WTC11 (cell line): ENCODE results near the gene EIF3A. TPM values are rescaled to one million over a fixed set of nuclear protein-coding genes. Genes with fewer than 3 reads are reported as not detected.
A peak's percentile ranks its signal among the peaks of the same experiment; 100 is the strongest.

ENCODE experiments used
- ATAC-seq: fragments of 200-7000 bp; cut with Tn5 transposase; 2 replicates; pipeline ENCODE4 v1.10.0; 2021; ENCODE audit warnings: mild to moderate bottlenecking, moderate library complexity
- CTCF ChIA-PET: fragments of 300-600 bp; sonication (Branson Sonifier 250); formaldehyde crosslinking; loops from one replicate; lab custom pipeline; 2021; ENCODE audit warnings: antibody characterized with exemption; lab: Charles Lee
- POLR2A ChIA-PET: fragments of 350-600 bp; sonication (Branson Sonifier 250); formaldehyde crosslinking; loops from one replicate; lab custom pipeline; 2021; ENCODE audit warnings: antibody characterized with exemption; lab: Charles Lee
- DNase-seq: peaks from one replicate; pipeline ENCODE4 v3.0.0; 2021; ENCODE audit warnings: low spot score
- H3K27ac Mint-ChIP-seq: 2 replicates; pipeline ENCODE4 v1.8.0; 2021; ENCODE audit warnings: mixed read lengths
- H3K27me3 Mint-ChIP-seq: 2 replicates; pipeline ENCODE4 v1.8.0; 2021; ENCODE audit warnings: low read depth, mild to moderate bottlenecking, moderate library complexity, mixed read lengths
- H3K36me3 Mint-ChIP-seq: 2 replicates; pipeline ENCODE4 v1.8.0; 2021; ENCODE audit warnings: mixed read lengths
- H3K4me1 Mint-ChIP-seq: 2 replicates; pipeline ENCODE4 v1.8.0; 2022; ENCODE audit warnings: mixed read lengths
- H3K4me3 Mint-ChIP-seq: 2 replicates; pipeline ENCODE4 v1.8.0; 2021; ENCODE audit warnings: mild to moderate bottlenecking, moderate library complexity, mixed read lengths
- H3K9me3 Mint-ChIP-seq: 2 replicates; pipeline ENCODE4 v1.8.0; 2021; ENCODE audit warnings: mixed read lengths
- AR ChIP-seq: fragments of 250-450 bp; sonication (Bioruptor Pico); IDR thresholded peaks from 2 replicates; pipeline ENCODE4 v1.9.0; 2021; ENCODE audit warnings: mild to moderate bottlenecking
- CREB1 ChIP-seq: sonication (generic); formaldehyde crosslinking; IDR thresholded peaks from 2 replicates; pipeline ENCODE4 v1.8.0; 2023; ENCODE audit warnings: mild to moderate bottlenecking, missing genetic modification reagents
- EMX1 ChIP-seq: fragments of 250-450 bp; sonication (Bioruptor Pico); IDR thresholded peaks from 2 replicates; pipeline ENCODE4 v1.8.0; 2021; ENCODE audit warnings: mild to moderate bottlenecking
- ETV6 ChIP-seq: sonication (generic); formaldehyde crosslinking; IDR thresholded peaks from 2 replicates; pipeline ENCODE4 v1.8.1; 2022; ENCODE audit warnings: mild to moderate bottlenecking, missing genetic modification reagents
- FOXP1 ChIP-seq: sonication (generic); formaldehyde crosslinking; IDR thresholded peaks from 2 replicates; pipeline ENCODE4 v1.8.0; 2022; ENCODE audit warnings: missing genetic modification reagents, mild to moderate bottlenecking, moderate library complexity, borderline replicate concordance
- GTF2I ChIP-seq: fragments of 250-450 bp; sonication (Bioruptor Pico); conservative IDR thresholded peaks from 2 replicates; pipeline ENCODE4 v1.4.0; 2021; ENCODE audit warnings: mild to moderate bottlenecking
- IRF1 ChIP-seq: sonication (generic); formaldehyde crosslinking; IDR thresholded peaks from 2 replicates; pipeline ENCODE4 v1.8.0; 2023; ENCODE audit warnings: missing genetic modification reagents
- KAT7 ChIP-seq: sonication (generic); formaldehyde crosslinking; IDR thresholded peaks from 2 replicates; pipeline ENCODE4 v1.8.1; 2023; ENCODE audit warnings: missing genetic modification reagents, mild to moderate bottlenecking, borderline replicate concordance
- NFE2L1 ChIP-seq: sonication (generic); formaldehyde crosslinking; IDR thresholded peaks from 2 replicates; pipeline ENCODE4 v1.8.1; 2023; ENCODE audit warnings: missing genetic modification reagents
- OVOL2 ChIP-seq: fragments of 250-450 bp; sonication (Bioruptor Pico); IDR thresholded peaks from 2 replicates; pipeline ENCODE4 v1.9.0; 2021; ENCODE audit warnings: mild to moderate bottlenecking, borderline replicate concordance
- PRRX2 ChIP-seq: fragments of 250-450 bp; sonication (Bioruptor Pico); IDR thresholded peaks from 2 replicates; pipeline ENCODE4 v1.8.0; 2021; ENCODE audit warnings: mild to moderate bottlenecking
- SOX15 ChIP-seq: fragments of 250-450 bp; sonication (Bioruptor Pico); IDR thresholded peaks from 2 replicates; pipeline ENCODE4 v1.9.0; 2021; ENCODE audit warnings: mild to moderate bottlenecking
- ZNF671 ChIP-seq: fragments of 250-450 bp; sonication (Bioruptor Pico); IDR thresholded peaks from 2 replicates; pipeline ENCODE4 v1.8.0; 2021; ENCODE audit warnings: mild to moderate bottlenecking
- total RNA-seq: library from RNA; stranded (reverse); gene quantifications from 3 replicates; pipeline ENCODE4 v1.2.3, GENCODE V29; 2021
- TF ChIP-seq, protein P1 (sequence below): fragments of 250-450 bp; sonication (Bioruptor Pico); IDR thresholded peaks from 2 replicates; pipeline ENCODE4 v1.9.0; 2021; ENCODE audit warnings: mild to moderate bottlenecking, borderline replicate concordance

The EIF3A gene
- total RNA-seq, 1 experiment from 2014 or later, result 213 TPM

DNA sequence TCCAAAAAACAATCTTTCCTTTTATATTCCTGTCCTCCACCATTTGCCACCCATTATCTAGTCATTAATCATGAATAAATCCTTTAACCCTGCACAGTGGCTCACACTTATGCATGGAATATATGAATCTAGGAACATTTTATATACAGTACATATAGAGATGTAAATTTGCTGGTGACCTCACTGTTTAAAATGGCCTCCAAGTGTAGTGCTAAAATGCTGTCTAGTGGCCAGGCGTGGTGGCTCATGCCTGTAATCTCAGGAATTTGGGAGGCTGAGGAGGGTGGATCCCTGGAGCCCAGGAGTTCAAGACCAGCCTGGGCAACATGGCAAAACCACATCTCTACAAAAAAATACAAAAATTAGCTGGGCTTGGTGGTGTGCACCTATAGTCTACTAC lies 41.5 kb downstream of the EIF3A start:
- TF ChIP-seq ETV6 (CRISPR knock-in tag) (no peak), ZNF671 (CRISPR knock-in tag) (no peak), GTF2I (CRISPR knock-in tag) (no peak), OVOL2 (CRISPR knock-in tag) (no peak), SOX15 (CRISPR knock-in tag) (no peak), AR (CRISPR knock-in tag) (no peak), KAT7 (no peak), EMX1 (CRISPR knock-in tag) (no peak), IRF1 (CRISPR knock-in tag) (no peak), PRRX2 (no peak), FOXP1 (CRISPR knock-in tag) (no peak), CREB1 (CRISPR knock-in tag) (no peak)
- TF ChIP-seq, protein P1, sequence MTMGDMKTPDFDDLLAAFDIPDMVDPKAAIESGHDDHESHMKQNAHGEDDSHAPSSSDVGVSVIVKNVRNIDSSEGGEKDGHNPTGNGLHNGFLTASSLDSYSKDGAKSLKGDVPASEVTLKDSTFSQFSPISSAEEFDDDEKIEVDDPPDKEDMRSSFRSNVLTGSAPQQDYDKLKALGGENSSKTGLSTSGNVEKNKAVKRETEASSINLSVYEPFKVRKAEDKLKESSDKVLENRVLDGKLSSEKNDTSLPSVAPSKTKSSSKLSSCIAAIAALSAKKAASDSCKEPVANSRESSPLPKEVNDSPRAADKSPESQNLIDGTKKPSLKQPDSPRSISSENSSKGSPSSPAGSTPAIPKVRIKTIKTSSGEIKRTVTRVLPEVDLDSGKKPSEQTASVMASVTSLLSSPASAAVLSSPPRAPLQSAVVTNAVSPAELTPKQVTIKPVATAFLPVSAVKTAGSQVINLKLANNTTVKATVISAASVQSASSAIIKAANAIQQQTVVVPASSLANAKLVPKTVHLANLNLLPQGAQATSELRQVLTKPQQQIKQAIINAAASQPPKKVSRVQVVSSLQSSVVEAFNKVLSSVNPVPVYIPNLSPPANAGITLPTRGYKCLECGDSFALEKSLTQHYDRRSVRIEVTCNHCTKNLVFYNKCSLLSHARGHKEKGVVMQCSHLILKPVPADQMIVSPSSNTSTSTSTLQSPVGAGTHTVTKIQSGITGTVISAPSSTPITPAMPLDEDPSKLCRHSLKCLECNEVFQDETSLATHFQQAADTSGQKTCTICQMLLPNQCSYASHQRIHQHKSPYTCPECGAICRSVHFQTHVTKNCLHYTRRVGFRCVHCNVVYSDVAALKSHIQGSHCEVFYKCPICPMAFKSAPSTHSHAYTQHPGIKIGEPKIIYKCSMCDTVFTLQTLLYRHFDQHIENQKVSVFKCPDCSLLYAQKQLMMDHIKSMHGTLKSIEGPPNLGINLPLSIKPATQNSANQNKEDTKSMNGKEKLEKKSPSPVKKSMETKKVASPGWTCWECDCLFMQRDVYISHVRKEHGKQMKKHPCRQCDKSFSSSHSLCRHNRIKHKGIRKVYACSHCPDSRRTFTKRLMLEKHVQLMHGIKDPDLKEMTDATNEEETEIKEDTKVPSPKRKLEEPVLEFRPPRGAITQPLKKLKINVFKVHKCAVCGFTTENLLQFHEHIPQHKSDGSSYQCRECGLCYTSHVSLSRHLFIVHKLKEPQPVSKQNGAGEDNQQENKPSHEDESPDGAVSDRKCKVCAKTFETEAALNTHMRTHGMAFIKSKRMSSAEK (CRISPR knock-in tag), result no peak
- H3K27me3 Mint-ChIP-seq, result no peaks in the 10 kb centered on the region
- DNase-seq, result no peak
- peaks cover 85% of the 10 kb centered on the region for H3K36me3 Mint-ChIP-seq
- H3K4me1 Mint-ChIP-seq, result peaks cover 3% of the 10 kb centered on the region
- no peak overlapping the region for H3K4me3 Mint-ChIP-seq
- ChIA-PET POLR2A (no interaction called here), CTCF (interaction anchor here (0.5 kb wide), 1 partner anchor 99 kb away, joined by 3 read pairs; no protein-coding TSS in a partner anchor)
- H3K27ac Mint-ChIP-seq, result 0 out of 2 replicates have a peak overlapping the region, but pooled peaks have one; percentile 14
- no peaks in the 10 kb centered on the region for H3K9me3 Mint-ChIP-seq
- no peak for ATAC-seq

DNA sequence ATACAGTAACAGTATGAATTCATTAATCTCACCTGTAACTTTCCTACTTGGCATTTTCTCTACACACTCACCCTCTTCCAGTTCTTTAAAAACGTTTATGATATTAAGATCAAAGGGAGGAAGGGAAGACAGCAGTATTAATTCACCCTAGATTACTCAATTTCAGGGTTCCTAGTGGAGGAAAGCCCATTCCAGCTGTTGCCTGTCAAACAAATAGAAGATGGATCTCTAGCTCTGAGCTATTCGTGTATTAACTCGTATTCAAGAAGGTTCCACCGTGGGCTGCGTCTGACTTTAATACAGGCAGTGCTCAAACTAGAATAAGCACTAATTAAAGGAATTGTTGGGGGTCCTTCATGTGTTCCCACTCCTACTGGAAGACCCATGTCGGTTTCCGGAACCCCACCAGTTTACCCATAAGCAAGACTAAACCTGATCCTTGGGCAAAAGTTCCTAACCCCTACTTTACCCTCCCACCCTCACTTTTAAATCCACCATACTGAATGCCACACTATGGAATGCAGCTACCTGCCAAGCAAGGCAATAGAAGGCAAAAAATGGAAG lies 49.0 kb downstream of the EIF3A start:
- ChIA-PET POLR2A (no interaction called here), CTCF (interaction anchor here (0.6 to 1.3 kb wide), 3 partner anchors 10 to 111 kb away, joined by 3 to 5 read pairs (median 3); no protein-coding TSS in a partner anchor)
- Mint-ChIP-seq H3K4me3 (peak overlapping the region; percentile 68), H3K27ac (peak overlapping the region; percentile 80; the same call in 1 of the 2 replicates), H3K27me3 (peaks cover 6% of the 10 kb centered on the region), H3K9me3 (no peaks in the 10 kb centered on the region), H3K36me3 (peaks cover 21% of the 10 kb centered on the region), H3K4me1 (peaks cover 23% of the 10 kb centered on the region)
- no peak for TF ChIP-seq NFE2L1
- 0 out of 2 replicates have a peak, but pooled peaks have one; percentile 20 for TF ChIP-seq EMX1 (CRISPR knock-in tag)
- no peak for DNase-seq
- ATAC-seq, result no peak
